ACHN (cell line): ENCODE data around the gene CMIP.
"Not testable (repeated sequence)": the region's sequence is repeated elsewhere in the genome, so short reads cannot be mapped to it uniquely, and the experiment has no call there.

Source experiments
- DNase-seq: peaks from one replicate; pipeline ENCODE4 v3.0.0-alpha.2; 2015
- in situ Hi-C: cut with HindIII; loops from 2 replicates; pipeline ENCODE4 v1.10.0; 2017; ENCODE audit warnings: low sequenced_read_pairs, low pct_ligation_motif_present, low pct_unique_long_range_greater_than_20kb

CMIP gene

GRCh38 chr16:81519301-81520150, 74.9 kb downstream of the CMIP start:
- in situ Hi-C loops, result no loop called here
- no peak for DNase-seq

GRCh38 chr16:81520151-81520470, 75.5 kb downstream of the CMIP start:
- DNase-seq, result no peak
- in situ Hi-C loops, result no loop called here

- in situ Hi-C loops, result no loop called here
Observed at GRCh38 chr16:81520560-81521135, 76.0 kb downstream of the CMIP start.

GRCh38 chr16:81521141-81521626, 76.6 kb downstream of the CMIP start:
- in situ Hi-C loops, result no loop called here

More at GRCh38 chr16:81520560-81521135, 76.0 kb downstream of the CMIP start:
- no peak for DNase-seq

GRCh38 chr16:81522108-81522701, 77.6 kb downstream of the CMIP start:
- in situ Hi-C loops, result no loop called here

More at GRCh38 chr16:81521141-81521626, 76.6 kb downstream of the CMIP start:
- no peak for DNase-seq

GRCh38 chr16:81522851-81523250, 78.2 kb downstream of the CMIP start:
- DNase-seq, in situ Hi-C loops: not testable (repeated sequence)

More at GRCh38 chr16:81522108-81522701, 77.6 kb downstream of the CMIP start:
- peak; percentile 22 for DNase-seq

GRCh38 chr16:81523387-81524115, 78.9 kb downstream of the CMIP start:
- peak; percentile 66 for DNase-seq
- in situ Hi-C loops, result no loop called here

- no peak for DNase-seq
- in situ Hi-C loops, result no loop called here
Observed at GRCh38 chr16:81524382-81524781, 79.8 kb downstream of the CMIP start.

- in situ Hi-C loops, DNase-seq: not testable (repeated sequence)
Observed at GRCh38 chr16:81524885-81525284, 80.3 kb downstream of the CMIP start.

GRCh38 chr16:81526199-81526598, 81.6 kb downstream of the CMIP start:
- DNase-seq, result no peak
- in situ Hi-C loops, result no loop called here

GRCh38 chr16:81526935-81527334, 82.3 kb downstream of the CMIP start:
- no peak for DNase-seq

GRCh38 chr16:81527477-81528178, 83.0 kb downstream of the CMIP start:
- in situ Hi-C loops, result no loop called here
- no peak for DNase-seq

More at GRCh38 chr16:81526935-81527334, 82.3 kb downstream of the CMIP start:
- in situ Hi-C loops, result no loop called here

GRCh38 chr16:81528256-81528655, 83.6 kb downstream of the CMIP start:
- no peak for DNase-seq
- in situ Hi-C loops, result no loop called here

- in situ Hi-C loops, result no loop called here
- no peak for DNase-seq
Observed at GRCh38 chr16:81530296-81530721, 85.7 kb downstream of the CMIP start.

GRCh38 chr16:81530814-81531213, 86.2 kb downstream of the CMIP start:
- DNase-seq, result no peak
- in situ Hi-C loops, result no loop called here

GRCh38 chr16:81531419-81531821, 86.8 kb downstream of the CMIP start:
- in situ Hi-C loops, result no loop called here
- DNase-seq, result peak; percentile 15

- in situ Hi-C loops, result no loop called here
- DNase-seq, result peak; percentile 97
Observed at GRCh38 chr16:81532491-81533174, 88.0 kb downstream of the CMIP start.

GRCh38 chr16:81533175-81533507, 88.5 kb downstream of the CMIP start:
- in situ Hi-C loops, result no loop called here

More at GRCh38 chr16:81533175-81533507, 88.5 kb downstream of the CMIP start:
- peak; percentile 46 for DNase-seq
